ENCODE measurements around the gene ZER1. TPM values are rescaled to one million over a fixed set of nuclear protein-coding genes. Genes with fewer than 3 reads are reported as not detected.

Gene ZER1
- total RNA-seq, 4 donors from 2014 or later, result 16.1 to 52.0 (median 21.2) TPM

DNA sequence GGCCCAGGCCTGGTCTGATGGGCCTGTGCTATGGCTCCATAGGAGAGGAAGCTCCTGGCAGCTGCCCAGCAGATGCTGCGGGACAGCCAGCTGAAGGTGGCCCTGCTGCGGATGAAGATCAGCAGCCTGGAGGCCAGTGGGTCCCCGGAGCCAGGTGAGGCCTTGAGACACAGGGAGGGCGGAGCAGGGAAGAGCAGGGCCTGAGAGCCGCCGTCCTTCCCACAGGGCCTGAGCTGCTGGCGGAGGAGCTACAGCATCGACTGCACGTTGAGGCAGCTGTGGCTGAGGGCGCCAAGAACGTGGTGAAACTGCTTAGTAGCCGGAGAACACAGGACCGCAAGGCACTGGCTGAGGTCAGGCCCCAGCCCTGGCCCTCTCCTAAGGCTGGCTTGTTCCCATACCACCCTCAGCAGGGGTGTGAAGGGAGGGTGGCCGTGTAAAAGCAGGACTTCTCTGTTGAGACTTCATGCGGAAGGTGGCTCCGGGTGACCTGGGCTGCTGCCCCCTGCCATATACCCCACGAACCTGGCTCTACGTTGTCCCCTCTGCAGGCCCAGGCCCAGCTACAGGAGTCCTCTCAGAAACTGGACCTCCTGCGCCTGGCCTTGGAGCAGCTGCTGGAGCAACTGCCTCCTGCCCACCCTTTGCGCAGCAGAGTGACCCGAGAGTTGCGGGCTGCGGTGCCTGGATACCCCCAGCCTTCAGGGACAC, 64.9 kb downstream of the ZER1 start:
- no peak for DNase-seq
- Histone ChIP-seq H3K27me3 (no peaks in the 10 kb centered on the region), H3K4me1 (no peaks in the 10 kb centered on the region), H3K9me3 (no peaks in the 10 kb centered on the region), H3K27ac (no peak overlapping the region), H3K36me3 (no peaks in the 10 kb centered on the region), H3K4me3 (no peak overlapping the region)
- TF ChIP-seq POLR2A (IDR thresholded peaks at IDR 0.05), result no peak
- TF ChIP-seq, protein P1, sequence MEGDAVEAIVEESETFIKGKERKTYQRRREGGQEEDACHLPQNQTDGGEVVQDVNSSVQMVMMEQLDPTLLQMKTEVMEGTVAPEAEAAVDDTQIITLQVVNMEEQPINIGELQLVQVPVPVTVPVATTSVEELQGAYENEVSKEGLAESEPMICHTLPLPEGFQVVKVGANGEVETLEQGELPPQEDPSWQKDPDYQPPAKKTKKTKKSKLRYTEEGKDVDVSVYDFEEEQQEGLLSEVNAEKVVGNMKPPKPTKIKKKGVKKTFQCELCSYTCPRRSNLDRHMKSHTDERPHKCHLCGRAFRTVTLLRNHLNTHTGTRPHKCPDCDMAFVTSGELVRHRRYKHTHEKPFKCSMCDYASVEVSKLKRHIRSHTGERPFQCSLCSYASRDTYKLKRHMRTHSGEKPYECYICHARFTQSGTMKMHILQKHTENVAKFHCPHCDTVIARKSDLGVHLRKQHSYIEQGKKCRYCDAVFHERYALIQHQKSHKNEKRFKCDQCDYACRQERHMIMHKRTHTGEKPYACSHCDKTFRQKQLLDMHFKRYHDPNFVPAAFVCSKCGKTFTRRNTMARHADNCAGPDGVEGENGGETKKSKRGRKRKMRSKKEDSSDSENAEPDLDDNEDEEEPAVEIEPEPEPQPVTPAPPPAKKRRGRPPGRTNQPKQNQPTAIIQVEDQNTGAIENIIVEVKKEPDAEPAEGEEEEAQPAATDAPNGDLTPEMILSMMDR (IDR thresholded peaks at IDR 0.05), result no peak
- intact Hi-C loops (cut with DNase I; ENCODE audit: low total_unique reads), result no loop called here

DNA sequence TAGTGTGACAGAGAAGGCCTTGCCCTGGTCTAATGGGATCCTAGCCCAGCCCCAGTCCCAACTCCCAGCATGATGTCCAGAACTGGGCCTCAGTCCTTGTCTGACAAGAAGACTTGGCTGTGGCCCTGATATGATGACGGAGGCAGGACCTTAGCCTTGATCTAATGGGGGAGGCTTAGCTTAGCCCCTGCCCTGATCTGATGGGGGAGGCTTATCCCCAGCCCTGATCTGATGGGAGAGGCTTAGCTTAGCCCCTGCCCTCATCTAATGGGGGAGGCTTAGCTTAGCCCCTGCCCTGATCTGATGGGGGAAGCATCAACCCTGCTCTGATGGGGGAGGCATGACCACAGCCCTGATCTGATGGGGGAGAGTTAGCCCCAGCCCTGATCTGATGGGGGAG, 65.7 kb downstream of the ZER1 start:
- H3K36me3 ChIP-seq, result no peaks in the 10 kb centered on the region
- no peak overlapping the region for H3K4me3 ChIP-seq
- H3K27ac ChIP-seq, result no peak overlapping the region
- DNase-seq, result no peak
- H3K9me3 ChIP-seq, result no peaks in the 10 kb centered on the region
- intact Hi-C loops (cut with DNase I; ENCODE audit: low total_unique reads), result no loop called here
- TF ChIP-seq POLR2A (IDR thresholded peaks at IDR 0.05), result no peak
- TF ChIP-seq, protein P1 (IDR thresholded peaks at IDR 0.05), result no peak
- H3K4me1 ChIP-seq, result no peaks in the 10 kb centered on the region
- H3K27me3 ChIP-seq, result no peaks in the 10 kb centered on the region

DNA sequence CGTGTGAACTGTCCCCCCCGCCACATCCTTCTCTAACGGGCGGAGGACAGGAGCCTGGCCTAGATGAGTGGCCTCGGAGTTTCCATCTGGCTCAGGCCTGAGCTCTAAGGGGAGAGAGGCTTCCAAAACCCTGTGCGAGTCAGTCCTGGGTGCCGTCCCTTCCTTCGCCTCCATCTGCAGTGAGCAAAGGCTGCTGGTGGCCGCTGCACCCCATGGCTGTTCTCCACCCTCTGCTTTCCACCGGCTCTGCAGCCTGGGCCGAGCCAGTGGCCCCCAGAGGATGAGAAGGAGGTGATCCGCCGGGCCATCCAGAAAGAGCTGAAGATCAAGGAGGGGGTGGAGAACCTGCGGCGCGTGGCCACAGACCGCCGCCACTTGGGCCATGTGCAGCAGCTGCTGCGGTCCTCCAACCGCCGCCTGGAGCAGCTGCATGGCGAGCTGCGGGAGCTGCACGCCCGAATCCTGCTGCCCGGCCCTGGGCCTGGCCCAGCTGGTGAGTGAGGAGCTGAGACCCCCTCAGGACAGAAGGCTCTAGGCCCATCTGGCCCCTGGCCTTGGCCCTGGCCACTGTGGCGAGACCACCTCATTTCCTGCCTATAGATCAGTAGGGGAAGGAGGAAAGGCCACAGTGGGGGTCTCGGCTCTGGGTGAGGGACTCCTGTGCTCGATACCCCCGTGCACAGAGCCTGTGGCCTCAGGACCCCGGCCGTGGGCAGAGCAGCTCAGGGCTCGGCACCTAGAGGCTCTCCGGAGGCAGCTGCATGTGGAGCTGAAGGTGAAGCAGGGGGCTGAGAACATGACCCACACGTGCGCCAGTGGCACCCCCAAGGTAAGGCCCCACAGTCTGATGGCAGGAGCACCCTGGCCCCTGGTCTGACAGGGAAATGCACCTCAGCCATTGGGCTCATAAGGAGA, 66.4 kb downstream of the ZER1 start:
- intact Hi-C loops (cut with DNase I; ENCODE audit: low total_unique reads), result no loop called here
- no peaks in the 10 kb centered on the region for H3K9me3 ChIP-seq
- H3K27ac ChIP-seq, result no peak overlapping the region
- no peaks in the 10 kb centered on the region for H3K36me3 ChIP-seq
- TF ChIP-seq POLR2A (IDR thresholded peaks at IDR 0.05), result no peak
- TF ChIP-seq, protein P1 (IDR thresholded peaks at IDR 0.05), result no peak
- DNase-seq, result no peak
- H3K4me3 ChIP-seq, result no peak overlapping the region
- H3K27me3 ChIP-seq, result no peaks in the 10 kb centered on the region
- H3K4me1 ChIP-seq, result no peaks in the 10 kb centered on the region

DNA sequence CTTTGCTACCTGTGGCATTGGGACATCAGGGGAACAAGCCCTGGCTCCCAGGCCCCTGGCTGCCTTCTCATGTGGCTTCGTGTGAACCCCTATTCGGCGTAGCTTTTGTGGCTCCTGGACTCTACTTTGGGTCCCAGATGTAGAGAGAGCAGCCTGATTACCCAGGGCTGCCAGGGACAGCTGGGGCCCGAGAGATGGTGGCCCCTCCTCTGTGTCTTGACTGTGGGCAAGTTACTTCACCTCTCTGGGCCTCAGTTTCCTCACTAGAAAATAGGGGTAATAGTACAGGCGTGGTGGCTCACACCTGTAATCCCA, 67.4 kb downstream of the ZER1 start:
- TF ChIP-seq POLR2A (IDR thresholded peaks at IDR 0.05), result no peak
- TF ChIP-seq, protein P1 (IDR thresholded peaks at IDR 0.05), result no peak
- no peaks in the 10 kb centered on the region for H3K4me1 ChIP-seq
- DNase-seq, result no peak
- H3K9me3 ChIP-seq, result no peaks in the 10 kb centered on the region
- H3K36me3 ChIP-seq, result no peaks in the 10 kb centered on the region
- peak overlapping the region; percentile 85 to 89 for H3K27ac ChIP-seq
- intact Hi-C loops (cut with DNase I; ENCODE audit: low total_unique reads), result no loop called here
- H3K4me3 ChIP-seq, result no peak overlapping the region
- H3K27me3 ChIP-seq, result no peaks in the 10 kb centered on the region

Measured in uterus (tissue), 4 donors.